ENCODE results near the gene PIK3C2G. TPM values are rescaled to one million over a fixed set of nuclear protein-coding genes. Genes with fewer than 3 reads are reported as not detected.

PIK3C2G gene
- total RNA-seq, 1 donor, result not detected

- Histone ChIP-seq H3K79me2 (ENCODE audit: insufficient read depth, low read length) (no peaks in the 10 kb centered on the region), H3K4me1 (ENCODE audit: insufficient read depth, low read length) (no peaks in the 10 kb centered on the region), H3K4me2 (ENCODE audit: insufficient read depth, low read length) (no peak overlapping the region), H3K4me3 (ENCODE audit: insufficient read depth, low read length) (no peak overlapping the region), H4K20me1 (ENCODE audit: insufficient read depth, low read length) (no peaks in the 10 kb centered on the region), H3K36me3 (ENCODE audit: insufficient read depth, low read length) (no peaks in the 10 kb centered on the region), H3K9me3 (ENCODE audit: low read depth, low read length) (no peaks in the 10 kb centered on the region), H2AFZ (ENCODE audit: low read length) (no peak overlapping the region), H3K27me3 (ENCODE audit: insufficient read depth, low read length) (no peaks in the 10 kb centered on the region), H3K27ac (ENCODE audit: low read depth, low read length) (no peak overlapping the region)
- TF ChIP-seq CTCF (IDR thresholded peaks at IDR 0.05; ENCODE audit: extremely low read depth, low read depth, low read length), result no peak
- DNase-seq (ENCODE audit: insufficient read length, low spot score, missing footprints), result no peak
These were observed 33.6 kb downstream of the PIK3C2G start for GRCh38 chr12:18294889-18295288.

- DNase-seq (ENCODE audit: insufficient read length, low spot score, missing footprints), result no peak
- Histone ChIP-seq H2AFZ (ENCODE audit: low read length) (peak overlapping the region; percentile 60), H3K4me2 (ENCODE audit: insufficient read depth, low read length) (peak overlapping the region; percentile 72)
These were observed 35.0 kb downstream of the PIK3C2G start for GRCh38 chr12:18296201-18296908.

GRCh38 chr12:18296909-18297280, 35.6 kb downstream of the PIK3C2G start:
- Histone ChIP-seq H2AFZ (ENCODE audit: low read length) (peak overlapping the region; percentile 73), H3K4me2 (ENCODE audit: insufficient read depth, low read length) (peak overlapping the region; percentile 72), H3K27ac (ENCODE audit: low read depth, low read length) (no peak overlapping the region)

More at GRCh38 chr12:18296201-18296908, 35.0 kb downstream of the PIK3C2G start:
- Histone ChIP-seq H3K79me2 (ENCODE audit: insufficient read depth, low read length) (no peaks in the 10 kb centered on the region), H3K4me3 (ENCODE audit: insufficient read depth, low read length) (peak overlapping the region; percentile 45), H3K27me3 (ENCODE audit: insufficient read depth, low read length) (no peaks in the 10 kb centered on the region), H3K36me3 (ENCODE audit: insufficient read depth, low read length) (no peaks in the 10 kb centered on the region), H3K9me3 (ENCODE audit: low read depth, low read length) (no peaks in the 10 kb centered on the region), H3K27ac (ENCODE audit: low read depth, low read length) (no peak overlapping the region), H3K4me1 (ENCODE audit: insufficient read depth, low read length) (no peaks in the 10 kb centered on the region), H4K20me1 (ENCODE audit: insufficient read depth, low read length) (no peaks in the 10 kb centered on the region)
- TF ChIP-seq CTCF (IDR thresholded peaks at IDR 0.05; ENCODE audit: extremely low read depth, low read depth, low read length), result no peak

More at GRCh38 chr12:18296909-18297280, 35.6 kb downstream of the PIK3C2G start:
- Histone ChIP-seq H3K79me2 (ENCODE audit: insufficient read depth, low read length) (no peaks in the 10 kb centered on the region), H3K4me3 (ENCODE audit: insufficient read depth, low read length) (peak overlapping the region; percentile 45), H4K20me1 (ENCODE audit: insufficient read depth, low read length) (no peaks in the 10 kb centered on the region), H3K27me3 (ENCODE audit: insufficient read depth, low read length) (no peaks in the 10 kb centered on the region), H3K9me3 (ENCODE audit: low read depth, low read length) (no peaks in the 10 kb centered on the region), H3K4me1 (ENCODE audit: insufficient read depth, low read length) (no peaks in the 10 kb centered on the region), H3K36me3 (ENCODE audit: insufficient read depth, low read length) (no peaks in the 10 kb centered on the region)
- no peak for DNase-seq (ENCODE audit: insufficient read length, low spot score, missing footprints)
- no peak for TF ChIP-seq CTCF (IDR thresholded peaks at IDR 0.05; ENCODE audit: extremely low read depth, low read depth, low read length)
